Neural progenitor cell (in vitro differentiated cells): ENCODE results near the gene CACNG5. TPM values are rescaled to one million over a fixed set of nuclear protein-coding genes. Genes with fewer than 3 reads are reported as not detected.

Source experiments
- DNase-seq: peaks from one replicate; pipeline ENCODE4 v3.0.0-alpha.2; 2016; ENCODE audit warnings: low spot score
- H2AFZ ChIP-seq: fragments of 200-600 bp; sonication (generic); replicated peaks from 2 replicates; pipeline ENCODE4 v1.6.1; 2016; ENCODE audit warnings: antibody characterized with exemption
- H3F3A ChIP-seq: fragments of 200-600 bp; sonication (generic); 2 replicates; pipeline ENCODE4 v1.6.1; 2016; ENCODE audit warnings: antibody characterized with exemption, low read depth
- H3K27ac ChIP-seq: fragments of 200-600 bp; sonication (generic); 2 replicates; pipeline ENCODE4 v1.5.1; 2016; ENCODE audit warnings: mild to moderate bottlenecking
- H3K27me3 ChIP-seq: fragments of 200-600 bp; sonication (generic); 2 replicates; pipeline ENCODE4 v1.6.1; 2016; ENCODE audit warnings: mild to moderate bottlenecking, moderate library complexity
- H3K36me3 ChIP-seq: fragments of 200-600 bp; sonication (generic); 2 replicates; pipeline ENCODE4 v1.5.1; 2016
- H3K4me1 ChIP-seq: fragments of 200-600 bp; sonication (generic); 2 replicates; pipeline ENCODE4 v1.6.1; 2016; ENCODE audit warnings: mixed run types
- H3K4me2 ChIP-seq: fragments of 200-600 bp; sonication (generic); 2 replicates; pipeline ENCODE4 v1.6.1; 2016
- H3K4me3 ChIP-seq: fragments of 200-600 bp; sonication (generic); 2 replicates; pipeline ENCODE4 v1.5.1; 2016
- H3K79me2 ChIP-seq: fragments of 200-600 bp; sonication (generic); 2 replicates; pipeline ENCODE4 v1.6.1; 2016; ENCODE audit warnings: low read depth
- H3K9ac ChIP-seq: fragments of 200-600 bp; sonication (generic); 2 replicates; pipeline ENCODE4 v1.6.1; 2016
- H3K9me3 ChIP-seq: fragments of 200-600 bp; sonication (generic); 2 replicates; pipeline ENCODE4 v1.5.1; 2016; ENCODE audit warnings: low read depth
- H4K20me1 ChIP-seq: fragments of 200-600 bp; sonication (generic); 2 replicates; pipeline ENCODE4 v1.6.1; 2016; ENCODE audit warnings: low read depth
- H3K27ac Mint-ChIP-seq: 3 replicates; pipeline ENCODE4 v1.8.0; 2021; ENCODE audit warnings: mixed read lengths
- H3K27me3 Mint-ChIP-seq: 2 replicates; pipeline ENCODE4 v1.8.0; 2022; ENCODE audit warnings: low read depth, mild to moderate bottlenecking, inconsistent platforms, moderate library complexity, mixed read lengths; ENCODE audit not compliant: insufficient read depth
- H3K36me3 Mint-ChIP-seq: 3 replicates; pipeline ENCODE4 v1.8.0; 2021; ENCODE audit warnings: mixed read lengths
- H3K4me1 Mint-ChIP-seq: 3 replicates; pipeline ENCODE4 v1.8.0; 2021; ENCODE audit warnings: mixed read lengths
- H3K4me3 Mint-ChIP-seq: 3 replicates; pipeline ENCODE4 v1.8.0; 2021; ENCODE audit warnings: mild to moderate bottlenecking, moderate library complexity, mixed read lengths
- H3K9me3 Mint-ChIP-seq: 3 replicates; pipeline ENCODE4 v1.8.0; 2020; ENCODE audit warnings: mixed read lengths
- EZH2 ChIP-seq: fragments of 200-600 bp; sonication (generic); IDR thresholded peaks from 2 replicates; pipeline ENCODE4 v1.6.1; 2017; ENCODE audit warnings: antibody characterized with exemption, mild to moderate bottlenecking, moderate library complexity
- EZH2phosphoT487 ChIP-seq: fragments of 200-600 bp; sonication (generic); IDR thresholded peaks from 2 replicates; pipeline ENCODE4 v1.6.1; 2017; ENCODE audit warnings: antibody characterized with exemption
- total RNA-seq: library from RNA; depleted of rRNA; stranded (reverse); fragments of >200 nt; gene quantifications from 2 replicates; pipeline ENCODE4 v1.2.3, GENCODE V29; 2015; ENCODE audit warnings: low replicate concordance
- TF ChIP-seq, protein P1 (sequence below): fragments of 200-600 bp; sonication (generic); IDR thresholded peaks from 2 replicates; pipeline ENCODE4 v1.5.1; 2017; ENCODE audit warnings: antibody characterized with exemption, mild to moderate bottlenecking

Gene CACNG5
- total RNA-seq, 1 donor from 2014 or later = not detected

DNA sequence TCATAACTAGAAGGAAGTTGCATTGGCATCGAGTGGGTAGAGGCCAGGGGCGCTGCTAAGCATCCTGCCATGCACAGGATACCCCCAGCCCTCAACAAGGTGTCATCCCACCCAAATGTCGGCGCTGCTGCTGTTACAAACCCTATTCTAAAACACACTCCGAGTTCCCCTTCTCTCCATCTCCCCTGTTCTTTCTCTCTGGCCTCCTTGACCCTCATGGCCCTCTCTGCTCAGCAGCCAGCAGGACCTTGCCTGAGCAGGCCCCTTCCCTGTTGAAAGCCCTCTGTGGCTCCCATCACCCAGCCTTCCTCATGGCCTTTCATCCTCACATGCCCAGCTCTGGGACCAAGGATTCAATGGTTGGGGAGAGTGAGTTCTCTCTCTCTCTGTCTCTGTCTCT lies 22.3 kb upstream of the CACNG5 start:
- peaks cover 36% of the 10 kb centered on the region for H3K4me1 Mint-ChIP-seq
- H3K9ac ChIP-seq = no peak overlapping the region
- no peaks in the 10 kb centered on the region for H3F3A ChIP-seq
- DNase-seq = no peak
- no peaks in the 10 kb centered on the region for H3K27me3 ChIP-seq
- H3K4me3 Mint-ChIP-seq = no peak overlapping the region
- H3K4me1 ChIP-seq = no peaks in the 10 kb centered on the region
- H3K36me3 Mint-ChIP-seq = peaks cover 2% of the 10 kb centered on the region
- H3K4me2 ChIP-seq = no peak overlapping the region
- no peak overlapping the region for H3K4me3 ChIP-seq
- TF ChIP-seq, protein P1, sequence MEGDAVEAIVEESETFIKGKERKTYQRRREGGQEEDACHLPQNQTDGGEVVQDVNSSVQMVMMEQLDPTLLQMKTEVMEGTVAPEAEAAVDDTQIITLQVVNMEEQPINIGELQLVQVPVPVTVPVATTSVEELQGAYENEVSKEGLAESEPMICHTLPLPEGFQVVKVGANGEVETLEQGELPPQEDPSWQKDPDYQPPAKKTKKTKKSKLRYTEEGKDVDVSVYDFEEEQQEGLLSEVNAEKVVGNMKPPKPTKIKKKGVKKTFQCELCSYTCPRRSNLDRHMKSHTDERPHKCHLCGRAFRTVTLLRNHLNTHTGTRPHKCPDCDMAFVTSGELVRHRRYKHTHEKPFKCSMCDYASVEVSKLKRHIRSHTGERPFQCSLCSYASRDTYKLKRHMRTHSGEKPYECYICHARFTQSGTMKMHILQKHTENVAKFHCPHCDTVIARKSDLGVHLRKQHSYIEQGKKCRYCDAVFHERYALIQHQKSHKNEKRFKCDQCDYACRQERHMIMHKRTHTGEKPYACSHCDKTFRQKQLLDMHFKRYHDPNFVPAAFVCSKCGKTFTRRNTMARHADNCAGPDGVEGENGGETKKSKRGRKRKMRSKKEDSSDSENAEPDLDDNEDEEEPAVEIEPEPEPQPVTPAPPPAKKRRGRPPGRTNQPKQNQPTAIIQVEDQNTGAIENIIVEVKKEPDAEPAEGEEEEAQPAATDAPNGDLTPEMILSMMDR = no peak
- TF ChIP-seq EZH2 (no peak), EZH2phosphoT487 (no peak)
- H3K79me2 ChIP-seq = no peaks in the 10 kb centered on the region
- peak overlapping the region; percentile 95 for H3K27ac Mint-ChIP-seq
- H3K27me3 Mint-ChIP-seq = peaks cover 1% of the 10 kb centered on the region
- H4K20me1 ChIP-seq = no peaks in the 10 kb centered on the region
- no peak overlapping the region for H2AFZ ChIP-seq
- peaks cover 5% of the 10 kb centered on the region for H3K9me3 Mint-ChIP-seq
- no peaks in the 10 kb centered on the region for H3K36me3 ChIP-seq
- no peak overlapping the region for H3K27ac ChIP-seq
- no peaks in the 10 kb centered on the region for H3K9me3 ChIP-seq

DNA sequence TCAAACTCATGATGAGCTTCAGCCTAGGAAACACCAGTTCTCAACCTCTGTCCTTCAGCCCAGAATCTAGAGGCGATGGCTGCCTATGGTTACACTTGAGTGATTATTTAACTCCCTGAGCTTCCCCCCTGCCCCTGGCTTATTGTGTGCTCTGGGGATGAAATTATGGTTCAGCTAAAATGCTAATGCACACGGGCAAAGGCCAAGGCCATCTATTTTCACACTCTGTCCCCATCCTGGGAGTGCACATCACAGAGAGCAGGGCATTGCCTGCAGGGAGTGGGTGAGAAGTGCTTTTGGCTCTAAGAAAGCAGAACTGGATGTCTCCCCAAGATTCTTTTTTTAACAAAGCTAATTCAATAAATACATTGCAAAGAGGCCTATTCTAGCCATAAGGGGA lies 21.6 kb upstream of the CACNG5 start:
- Mint-ChIP-seq H3K27me3 (no peaks in the 10 kb centered on the region), H3K9me3 (peaks cover 8% of the 10 kb centered on the region), H3K4me1 (peaks cover 33% of the 10 kb centered on the region), H3K36me3 (peaks cover 1% of the 10 kb centered on the region), H3K4me3 (peak overlapping the region; percentile 57), H3K27ac (peak overlapping the region; percentile 76)
- H3K79me2 ChIP-seq = no peaks in the 10 kb centered on the region
- H3K27ac ChIP-seq = no peak overlapping the region
- TF ChIP-seq EZH2 (no peak), EZH2phosphoT487 (no peak)
- TF ChIP-seq, protein P1 = no peak
- no peaks in the 10 kb centered on the region for H3K36me3 ChIP-seq
- H3F3A ChIP-seq = no peaks in the 10 kb centered on the region
- no peaks in the 10 kb centered on the region for H3K9me3 ChIP-seq
- H3K27me3 ChIP-seq = no peaks in the 10 kb centered on the region
- no peaks in the 10 kb centered on the region for H3K4me1 ChIP-seq
- no peak overlapping the region for H3K9ac ChIP-seq
- H3K4me3 ChIP-seq = no peak overlapping the region
- H2AFZ ChIP-seq = no peak overlapping the region
- H3K4me2 ChIP-seq = no peak overlapping the region
- no peak for DNase-seq
- H4K20me1 ChIP-seq = no peaks in the 10 kb centered on the region

DNA sequence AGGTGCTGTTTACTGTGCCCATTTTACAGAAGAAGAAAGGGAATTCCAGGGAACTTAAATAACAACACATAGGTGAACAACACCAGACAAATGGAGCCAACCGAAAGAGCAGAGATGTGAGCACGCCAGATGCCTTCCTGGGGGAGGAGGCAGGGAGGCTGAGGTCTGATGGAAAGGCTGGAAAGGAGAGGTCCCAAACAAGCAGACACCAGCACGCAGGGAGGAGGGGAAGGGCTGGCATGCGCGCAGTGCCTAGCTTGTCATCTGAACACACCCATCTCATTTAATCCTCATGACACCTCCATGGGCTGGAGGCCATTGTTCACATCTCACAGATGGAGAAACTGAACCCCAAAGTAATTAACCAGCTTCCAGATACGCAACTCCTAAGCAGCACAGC lies 20.9 kb upstream of the CACNG5 start:
- no peaks in the 10 kb centered on the region for H4K20me1 ChIP-seq
- no peaks in the 10 kb centered on the region for H3K9me3 ChIP-seq
- Mint-ChIP-seq H3K36me3 (no peaks in the 10 kb centered on the region), H3K4me1 (peaks cover 33% of the 10 kb centered on the region), H3K4me3 (peak overlapping the region; percentile 40), H3K27me3 (no peaks in the 10 kb centered on the region), H3K9me3 (peaks cover 10% of the 10 kb centered on the region), H3K27ac (no peak overlapping the region)
- no peak for DNase-seq
- H3K9ac ChIP-seq = no peak overlapping the region
- H3K4me2 ChIP-seq = no peak overlapping the region
- no peak for TF ChIP-seq EZH2phosphoT487
- no peak for TF ChIP-seq EZH2
- TF ChIP-seq, protein P1 = no peak
- H3K27ac ChIP-seq = no peak overlapping the region
- no peaks in the 10 kb centered on the region for H3F3A ChIP-seq
- no peaks in the 10 kb centered on the region for H3K27me3 ChIP-seq
- H3K79me2 ChIP-seq = no peaks in the 10 kb centered on the region
- H3K4me1 ChIP-seq = no peaks in the 10 kb centered on the region
- H3K36me3 ChIP-seq = no peaks in the 10 kb centered on the region
- no peak overlapping the region for H2AFZ ChIP-seq
- H3K4me3 ChIP-seq = no peak overlapping the region
